ENCODE data around the gene PRDX5. TPM values are rescaled to one million over a fixed set of nuclear protein-coding genes. Genes with fewer than 3 reads are reported as not detected.

The PRDX5 gene
- total RNA-seq, 1 donor = 245 TPM

DNA sequence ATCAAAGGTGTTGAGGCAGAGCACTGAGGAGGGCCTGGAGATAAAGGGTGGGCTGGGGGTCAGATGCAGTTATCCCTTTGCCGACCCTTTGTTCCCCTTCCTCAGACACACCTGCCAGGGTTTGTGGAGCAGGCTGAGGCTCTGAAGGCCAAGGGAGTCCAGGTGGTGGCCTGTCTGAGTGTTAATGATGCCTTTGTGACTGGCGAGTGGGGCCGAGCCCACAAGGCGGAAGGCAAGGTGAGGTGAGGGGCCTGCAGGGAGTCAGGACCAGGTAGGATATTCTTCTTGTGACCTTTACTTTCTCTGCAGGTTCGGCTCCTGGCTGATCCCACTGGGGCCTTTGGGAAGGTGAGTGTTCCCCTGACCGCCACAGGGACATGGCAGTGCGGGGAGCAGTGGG is 2.6 kb downstream of the PRDX5 start:
- H3K79me2 ChIP-seq (ENCODE audit: insufficient read depth, low read length) = peaks cover 26% of the 10 kb centered on the region
- peaks cover 7% of the 10 kb centered on the region for H4K20me1 ChIP-seq (ENCODE audit: insufficient read depth, low read length)
- H3K27me3 ChIP-seq (ENCODE audit: insufficient read depth, low read length) = no peaks in the 10 kb centered on the region
- peaks cover 22% of the 10 kb centered on the region for H3K36me3 ChIP-seq (ENCODE audit: insufficient read depth, low read length)
- no peak overlapping the region for H3K4me2 ChIP-seq (ENCODE audit: insufficient read depth, low read length)
- no peak overlapping the region for H2AFZ ChIP-seq (ENCODE audit: low read length)
- peaks cover 11% of the 10 kb centered on the region for H3K4me1 ChIP-seq (ENCODE audit: insufficient read depth, low read length)
- no peak overlapping the region for H3K4me3 ChIP-seq (ENCODE audit: insufficient read depth, low read length)
- H3K9me3 ChIP-seq (ENCODE audit: low read depth, low read length) = no peaks in the 10 kb centered on the region
- H3K27ac ChIP-seq (ENCODE audit: low read depth, low read length) = no peak overlapping the region
- peak; percentile 67 for DNase-seq (ENCODE audit: insufficient read length, low spot score, missing footprints)
- no peak for TF ChIP-seq CTCF (IDR thresholded peaks at IDR 0.05; ENCODE audit: extremely low read depth, low read depth, low read length)

DNA sequence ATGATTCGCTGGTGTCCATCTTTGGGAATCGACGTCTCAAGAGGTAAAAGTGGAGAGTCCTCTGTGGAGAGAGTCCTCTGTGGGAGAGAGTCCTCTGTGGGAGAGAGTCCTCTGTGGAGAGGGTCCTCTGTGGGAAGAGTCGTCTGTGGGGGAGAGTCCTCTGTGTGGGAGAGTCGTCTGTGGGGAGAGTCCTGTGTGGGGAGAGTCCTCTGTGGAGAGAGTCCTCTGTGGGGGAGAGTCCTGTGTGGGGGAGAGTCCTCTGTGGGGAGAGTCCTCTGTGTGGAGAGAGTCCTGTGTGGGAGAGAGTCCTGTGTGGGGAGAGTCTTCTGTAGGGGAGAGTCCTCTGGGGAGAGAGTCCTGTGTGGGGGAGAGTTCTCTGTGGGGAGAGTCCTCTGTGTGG is 3.1 kb downstream of the PRDX5 start:
- Histone ChIP-seq H3K4me2 (ENCODE audit: insufficient read depth, low read length) (no peak overlapping the region), H4K20me1 (ENCODE audit: insufficient read depth, low read length) (peaks cover 7% of the 10 kb centered on the region), H2AFZ (ENCODE audit: low read length) (no peak overlapping the region), H3K4me3 (ENCODE audit: insufficient read depth, low read length) (no peak overlapping the region), H3K9me3 (ENCODE audit: low read depth, low read length) (no peaks in the 10 kb centered on the region), H3K36me3 (ENCODE audit: insufficient read depth, low read length) (peaks cover 21% of the 10 kb centered on the region), H3K4me1 (ENCODE audit: insufficient read depth, low read length) (peaks cover 11% of the 10 kb centered on the region), H3K27me3 (ENCODE audit: insufficient read depth, low read length) (no peaks in the 10 kb centered on the region), H3K27ac (ENCODE audit: low read depth, low read length) (no peak overlapping the region), H3K79me2 (ENCODE audit: insufficient read depth, low read length) (peaks cover 25% of the 10 kb centered on the region)
- peak; percentile 22 for DNase-seq (ENCODE audit: insufficient read length, low spot score, missing footprints)
- TF ChIP-seq CTCF (IDR thresholded peaks at IDR 0.05; ENCODE audit: extremely low read depth, low read depth, low read length) = no peak

GRCh38 chr11:64321533-64321932 is 3.6 kb downstream of the PRDX5 start:
- peaks cover 22% of the 10 kb centered on the region for H3K79me2 ChIP-seq (ENCODE audit: insufficient read depth, low read length)
- no peaks in the 10 kb centered on the region for H3K27me3 ChIP-seq (ENCODE audit: insufficient read depth, low read length)
- no peak for TF ChIP-seq CTCF (IDR thresholded peaks at IDR 0.05; ENCODE audit: extremely low read depth, low read depth, low read length)
- H3K9me3 ChIP-seq (ENCODE audit: low read depth, low read length) = no peaks in the 10 kb centered on the region
- H3K4me2 ChIP-seq (ENCODE audit: insufficient read depth, low read length) = no peak overlapping the region
- H3K4me3 ChIP-seq (ENCODE audit: insufficient read depth, low read length) = no peak overlapping the region
- peaks cover 11% of the 10 kb centered on the region for H3K4me1 ChIP-seq (ENCODE audit: insufficient read depth, low read length)
- DNase-seq (ENCODE audit: insufficient read length, low spot score, missing footprints) = peak; percentile 62
- peaks cover 17% of the 10 kb centered on the region for H3K36me3 ChIP-seq (ENCODE audit: insufficient read depth, low read length)
- H2AFZ ChIP-seq (ENCODE audit: low read length) = no peak overlapping the region
- H4K20me1 ChIP-seq (ENCODE audit: insufficient read depth, low read length) = peaks cover 7% of the 10 kb centered on the region
- no peak overlapping the region for H3K27ac ChIP-seq (ENCODE audit: low read depth, low read length)

DNA sequence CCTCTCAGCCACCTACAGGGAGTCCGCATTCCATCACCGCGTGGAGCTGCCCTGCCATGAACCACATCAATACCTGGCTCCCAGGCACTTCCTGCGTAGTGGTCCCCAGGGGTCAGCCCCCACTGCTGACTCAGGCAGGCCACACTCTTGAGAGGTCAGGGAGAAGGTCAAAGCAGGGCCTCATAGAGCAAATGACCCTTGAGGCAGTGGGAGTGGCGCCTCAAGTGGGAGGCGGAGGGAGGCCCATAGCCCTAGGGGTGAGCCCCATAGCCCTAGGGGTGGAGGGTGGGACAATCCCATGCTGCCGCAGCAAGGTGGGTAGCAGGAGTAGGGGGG is 5.0 kb downstream of the PRDX5 start:
- peak; percentile 18 for DNase-seq (ENCODE audit: insufficient read length, low spot score, missing footprints)
- H3K27me3 ChIP-seq (ENCODE audit: insufficient read depth, low read length) = no peaks in the 10 kb centered on the region
- no peak overlapping the region for H2AFZ ChIP-seq (ENCODE audit: low read length)
- H3K4me2 ChIP-seq (ENCODE audit: insufficient read depth, low read length) = no peak overlapping the region
- H3K4me3 ChIP-seq (ENCODE audit: insufficient read depth, low read length) = no peak overlapping the region
- no peak overlapping the region for H3K27ac ChIP-seq (ENCODE audit: low read depth, low read length)
- H3K4me1 ChIP-seq (ENCODE audit: insufficient read depth, low read length) = peaks cover 6% of the 10 kb centered on the region
- H4K20me1 ChIP-seq (ENCODE audit: insufficient read depth, low read length) = peaks cover 7% of the 10 kb centered on the region
- H3K79me2 ChIP-seq (ENCODE audit: insufficient read depth, low read length) = peaks cover 15% of the 10 kb centered on the region
- no peaks in the 10 kb centered on the region for H3K9me3 ChIP-seq (ENCODE audit: low read depth, low read length)
- TF ChIP-seq CTCF (IDR thresholded peaks at IDR 0.05; ENCODE audit: extremely low read depth, low read depth, low read length) = no peak
- H3K36me3 ChIP-seq (ENCODE audit: insufficient read depth, low read length) = peaks cover 17% of the 10 kb centered on the region
